ENCODE data around the gene CD55.

CD55 gene

DNA sequence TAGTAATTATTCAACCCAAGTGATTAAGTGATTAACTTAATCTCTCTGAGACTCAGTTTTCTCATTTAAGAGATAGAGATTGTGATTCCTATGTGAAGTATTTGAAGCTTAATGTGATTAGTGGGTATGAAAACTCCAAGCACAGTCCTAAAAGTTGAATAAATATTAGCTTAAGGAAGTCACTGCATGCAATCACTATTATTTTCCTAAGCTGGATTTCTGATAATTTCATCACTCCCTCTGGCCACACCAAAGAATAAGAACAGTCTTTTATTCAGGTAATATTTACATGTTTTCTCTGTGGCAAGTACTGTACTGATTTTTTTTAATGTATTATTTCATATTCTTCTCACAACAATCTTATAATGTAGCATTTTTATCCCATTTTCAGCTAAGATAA lies 31.1 kb downstream of the CD55 start:
- Histone ChIP-seq H3K27me3 (ENCODE audit: low read length) (no peaks in the 10 kb centered on the region), H3K36me3 (ENCODE audit: low read length) (no peaks in the 10 kb centered on the region; the same call in 1 of the 2 replicates), H2AFZ (ENCODE audit: low read depth, low read length, severe bottlenecking) (no peak overlapping the region), H3K9me2 (replicated peaks; ENCODE audit: insufficient read depth, low read length) (no peaks in the 10 kb centered on the region), H4K20me1 (ENCODE audit: low read depth, low read length) (no peaks in the 10 kb centered on the region), H3K9ac (ENCODE audit: low read length) (no peak overlapping the region), H3K27ac (ENCODE audit: low read depth, low read length) (no peak overlapping the region), H3K4me3 (ENCODE audit: insufficient read depth, low read length, poor library complexity, severe bottlenecking) (no peak overlapping the region), H3K4me2 (ENCODE audit: low read depth, low read length, poor library complexity, severe bottlenecking) (no peak overlapping the region), H3F3A (ENCODE audit: insufficient read depth) (no peaks in the 10 kb centered on the region), H3K9me3 (ENCODE audit: insufficient read depth, low read length) (no peaks in the 10 kb centered on the region), H3K79me2 (ENCODE audit: insufficient read depth, low read length) (no peaks in the 10 kb centered on the region)
- no peak for TF ChIP-seq EZH2phosphoT487 (conservative IDR thresholded peaks at IDR 0.05; ENCODE audit: low read length)
- TF ChIP-seq, protein P1, sequence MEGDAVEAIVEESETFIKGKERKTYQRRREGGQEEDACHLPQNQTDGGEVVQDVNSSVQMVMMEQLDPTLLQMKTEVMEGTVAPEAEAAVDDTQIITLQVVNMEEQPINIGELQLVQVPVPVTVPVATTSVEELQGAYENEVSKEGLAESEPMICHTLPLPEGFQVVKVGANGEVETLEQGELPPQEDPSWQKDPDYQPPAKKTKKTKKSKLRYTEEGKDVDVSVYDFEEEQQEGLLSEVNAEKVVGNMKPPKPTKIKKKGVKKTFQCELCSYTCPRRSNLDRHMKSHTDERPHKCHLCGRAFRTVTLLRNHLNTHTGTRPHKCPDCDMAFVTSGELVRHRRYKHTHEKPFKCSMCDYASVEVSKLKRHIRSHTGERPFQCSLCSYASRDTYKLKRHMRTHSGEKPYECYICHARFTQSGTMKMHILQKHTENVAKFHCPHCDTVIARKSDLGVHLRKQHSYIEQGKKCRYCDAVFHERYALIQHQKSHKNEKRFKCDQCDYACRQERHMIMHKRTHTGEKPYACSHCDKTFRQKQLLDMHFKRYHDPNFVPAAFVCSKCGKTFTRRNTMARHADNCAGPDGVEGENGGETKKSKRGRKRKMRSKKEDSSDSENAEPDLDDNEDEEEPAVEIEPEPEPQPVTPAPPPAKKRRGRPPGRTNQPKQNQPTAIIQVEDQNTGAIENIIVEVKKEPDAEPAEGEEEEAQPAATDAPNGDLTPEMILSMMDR (IDR thresholded peaks at IDR 0.05; ENCODE audit: insufficient read depth, low read length, poor library complexity, severe bottlenecking): no peak

DNA sequence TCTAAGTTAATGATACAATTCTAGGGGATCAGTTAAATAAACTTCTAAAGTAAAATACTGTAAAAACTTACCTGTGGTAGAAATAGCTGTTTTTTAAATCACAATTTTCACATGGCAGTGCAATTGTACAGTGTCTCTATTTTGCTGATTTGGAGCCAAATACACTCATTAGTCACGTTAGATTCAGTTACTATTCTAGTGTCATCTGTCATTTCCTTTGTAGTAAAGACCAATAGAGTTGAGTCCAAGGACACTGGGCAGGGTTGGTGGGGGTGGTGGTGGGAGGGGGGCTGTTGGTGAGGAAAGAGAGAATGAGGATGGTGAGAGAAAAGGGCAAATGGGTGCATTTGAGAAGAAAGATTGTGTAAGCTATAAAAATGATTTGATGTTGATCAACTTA lies 33.6 kb downstream of the CD55 start:
- no peak overlapping the region for H3K27ac ChIP-seq (ENCODE audit: low read depth, low read length)
- H3K9me3 ChIP-seq (ENCODE audit: insufficient read depth, low read length): no peaks in the 10 kb centered on the region
- H4K20me1 ChIP-seq (ENCODE audit: low read depth, low read length): no peaks in the 10 kb centered on the region
- no peaks in the 10 kb centered on the region for H3K79me2 ChIP-seq (ENCODE audit: insufficient read depth, low read length)
- H3K4me3 ChIP-seq (ENCODE audit: insufficient read depth, low read length, poor library complexity, severe bottlenecking): no peak overlapping the region
- H3K4me2 ChIP-seq (ENCODE audit: low read depth, low read length, poor library complexity, severe bottlenecking): no peak overlapping the region
- H3K9ac ChIP-seq (ENCODE audit: low read length): no peak overlapping the region
- no peaks in the 10 kb centered on the region for H3K27me3 ChIP-seq (ENCODE audit: low read length)
- no peaks in the 10 kb centered on the region; the same call in 1 of the 2 replicates for H3K36me3 ChIP-seq (ENCODE audit: low read length)
- no peak overlapping the region for H2AFZ ChIP-seq (ENCODE audit: low read depth, low read length, severe bottlenecking)
- TF ChIP-seq, protein P1 (IDR thresholded peaks at IDR 0.05; ENCODE audit: insufficient read depth, low read length, poor library complexity, severe bottlenecking): no peak
- no peak for TF ChIP-seq EZH2phosphoT487 (conservative IDR thresholded peaks at IDR 0.05; ENCODE audit: low read length)
- no peaks in the 10 kb centered on the region for H3K9me2 ChIP-seq (replicated peaks; ENCODE audit: insufficient read depth, low read length)
- H3F3A ChIP-seq (ENCODE audit: insufficient read depth): no peaks in the 10 kb centered on the region

DNA sequence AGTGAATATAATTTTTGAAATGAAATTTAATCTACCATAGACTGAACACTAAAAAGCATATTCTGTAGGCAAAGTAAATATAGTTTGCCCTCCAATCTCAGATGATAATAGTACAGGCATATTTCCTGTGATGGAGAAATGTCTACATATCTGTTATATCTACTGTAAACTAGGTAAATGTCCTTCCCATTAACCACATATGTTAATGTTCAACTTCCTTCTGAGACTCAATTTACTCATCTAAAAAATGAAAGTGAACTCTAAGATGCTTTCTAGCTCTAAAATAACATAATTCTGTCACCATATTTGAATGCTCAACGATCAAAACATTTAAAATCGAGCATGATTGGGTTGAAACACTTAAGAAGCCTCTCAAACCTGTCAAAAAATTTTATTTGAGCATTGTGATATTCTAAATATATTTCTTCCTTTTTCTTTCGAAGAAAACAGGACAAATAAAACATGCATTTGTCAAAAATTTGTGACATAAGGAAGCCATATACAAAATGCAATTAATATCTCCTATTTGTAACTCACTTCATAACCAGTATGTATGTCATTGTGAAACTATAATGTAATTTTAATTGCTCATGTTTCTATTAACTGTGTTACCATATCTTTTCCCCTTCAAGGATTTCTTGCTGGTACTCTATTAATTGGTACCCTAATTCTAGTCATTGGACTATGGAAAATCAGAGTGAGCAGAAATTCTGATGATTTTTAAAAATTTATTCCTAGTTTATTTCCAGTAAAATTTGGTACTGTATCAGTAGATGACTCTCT lies 34.2 kb downstream of the CD55 start:
- Histone ChIP-seq H3K4me3 (ENCODE audit: insufficient read depth, low read length, poor library complexity, severe bottlenecking) (no peak overlapping the region), H3F3A (ENCODE audit: insufficient read depth) (no peaks in the 10 kb centered on the region), H3K27ac (ENCODE audit: low read depth, low read length) (no peak overlapping the region), H3K79me2 (ENCODE audit: insufficient read depth, low read length) (no peaks in the 10 kb centered on the region), H3K9me3 (ENCODE audit: insufficient read depth, low read length) (no peaks in the 10 kb centered on the region), H3K9me2 (replicated peaks; ENCODE audit: insufficient read depth, low read length) (no peaks in the 10 kb centered on the region), H4K20me1 (ENCODE audit: low read depth, low read length) (no peaks in the 10 kb centered on the region), H3K27me3 (ENCODE audit: low read length) (no peaks in the 10 kb centered on the region), H3K36me3 (ENCODE audit: low read length) (no peaks in the 10 kb centered on the region; the same call in 1 of the 2 replicates), H3K4me2 (ENCODE audit: low read depth, low read length, poor library complexity, severe bottlenecking) (no peak overlapping the region), H2AFZ (ENCODE audit: low read depth, low read length, severe bottlenecking) (no peak overlapping the region), H3K9ac (ENCODE audit: low read length) (no peak overlapping the region)
- no peak for TF ChIP-seq EZH2phosphoT487 (conservative IDR thresholded peaks at IDR 0.05; ENCODE audit: low read length)
- TF ChIP-seq, protein P1 (IDR thresholded peaks at IDR 0.05; ENCODE audit: insufficient read depth, low read length, poor library complexity, severe bottlenecking): no peak
